HEK293 (cell line): ENCODE data around the gene PTPRCAP.
A peak's percentile ranks its signal among the peaks of the same experiment; 100 is the strongest.

Experiments used
- CTCF ChIA-PET: fragments of 350-600 bp; formaldehyde crosslinking; extraction: SDS; loops from one replicate; lab custom pipeline; 2021; ENCODE audit warnings: antibody characterized with exemption; lab: Yijun Ruan, JAX
- POLR2A ChIA-PET: fragments of 300-600 bp; formaldehyde crosslinking; extraction: SDS; loops from one replicate; lab custom pipeline; 2020; ENCODE audit warnings: antibody characterized with exemption, inconsistent platforms; lab: Yijun Ruan, JAX
- H3K27ac ChIP-seq: fragments of 200-500 bp; sonication (Bioruptor generic); 2 replicates; pipeline ENCODE4 v1.5.1; 2014; ENCODE audit warnings: low read depth, low read length, control low read depth, inconsistent platforms; ENCODE audit errors: extremely low read depth
- H3K36me3 ChIP-seq, 2 experiments: fragments of 200-500 bp in 1 of 2; sonication (Bioruptor generic) in 1 of 2; 1 replicate in 1 of 2; 2 replicates in 1 of 2; pipeline ENCODE4 v1.5.1; 2014 to 2017; ENCODE audit warnings: inconsistent platforms in 2 of 2, low read length in 2 of 2; ENCODE audit not compliant: control insufficient read depth in 2 of 2, insufficient read depth in 1 of 2
- H3K4me1 ChIP-seq: fragments of 200-500 bp; sonication (Bioruptor generic); 2 replicates; pipeline ENCODE4 v1.5.1; 2014; ENCODE audit warnings: mild to moderate bottlenecking, low read length, inconsistent platforms; ENCODE audit not compliant: control insufficient read depth, insufficient read depth
- H3K4me3 ChIP-seq: 2 replicates; pipeline ENCODE4 v1.5.1; 2011; ENCODE audit warnings: low read depth, mild to moderate bottlenecking, control low read depth, low read length, moderate library complexity
- H3K9me3 ChIP-seq: fragments of 200-500 bp; sonication (Bioruptor generic); 2 replicates; pipeline ENCODE4 v1.5.1; 2014; ENCODE audit warnings: low read depth, low read length, inconsistent platforms; ENCODE audit not compliant: control insufficient read depth, insufficient read depth
- BCL11A ChIP-seq: fragments of 450-650 bp; formaldehyde crosslinking; IDR thresholded peaks from 2 replicates; pipeline ENCODE4 v1.5.1; 2016; ENCODE audit warnings: low read depth, missing biosample characterization, missing genetic modification characterization
- GLIS2 ChIP-seq: fragments of 450-650 bp; formaldehyde crosslinking; IDR thresholded peaks from 2 replicates; pipeline ENCODE4 v1.5.1; 2016; ENCODE audit warnings: missing biosample characterization, missing genetic modification characterization
- HIC1 ChIP-seq: fragments of 450-650 bp; formaldehyde crosslinking; IDR thresholded peaks from 2 replicates; pipeline ENCODE4 v1.5.1; 2016; ENCODE audit warnings: missing biosample characterization, missing genetic modification characterization
- KLF1 ChIP-seq: fragments of 450-650 bp; formaldehyde crosslinking; IDR thresholded peaks from 2 replicates; pipeline ENCODE4 v1.5.1; 2016; ENCODE audit warnings: missing biosample characterization, missing genetic modification characterization
- SCRT2 ChIP-seq: fragments of 450-650 bp; formaldehyde crosslinking; IDR thresholded peaks from 2 replicates; pipeline ENCODE4 v1.5.1; 2016; ENCODE audit warnings: missing biosample characterization, missing genetic modification characterization
- ZNF121 ChIP-seq: fragments of 450-650 bp; formaldehyde crosslinking; IDR thresholded peaks from 2 replicates; pipeline ENCODE4 v1.5.1; 2016; ENCODE audit warnings: missing biosample characterization, missing genetic modification characterization
- ZNF184 ChIP-seq: fragments of 450-650 bp; IDR thresholded peaks from 2 replicates; pipeline ENCODE4 v1.5.1; 2018; ENCODE audit warnings: missing biosample characterization, mild to moderate bottlenecking, missing genetic modification characterization
- ZNF19 ChIP-seq: fragments of 450-650 bp; formaldehyde crosslinking; IDR thresholded peaks from 2 replicates; pipeline ENCODE4; 2016; ENCODE audit warnings: missing biosample characterization, missing genetic modification characterization, low read depth
- ZNF24 ChIP-seq: fragments of 450-650 bp; formaldehyde crosslinking; IDR thresholded peaks from 2 replicates; pipeline ENCODE4 v1.5.1; 2016; ENCODE audit warnings: missing biosample characterization, missing genetic modification characterization
- ZNF324 ChIP-seq: fragments of 450-650 bp; formaldehyde crosslinking; IDR thresholded peaks from 2 replicates; pipeline ENCODE4 v1.5.1; 2016; ENCODE audit warnings: missing biosample characterization, missing genetic modification characterization
- ZNF426 ChIP-seq: fragments of 450-650 bp; formaldehyde crosslinking; IDR thresholded peaks from 2 replicates; pipeline ENCODE4 v1.5.1; 2017; ENCODE audit warnings: missing biosample characterization, missing genetic modification characterization, mild to moderate bottlenecking, inconsistent platforms, moderate library complexity
- ZNF555 ChIP-seq: fragments of 450-650 bp; formaldehyde crosslinking; conservative IDR thresholded peaks from 2 replicates; pipeline ENCODE4 v1.5.1; 2017; ENCODE audit warnings: missing biosample characterization, mild to moderate bottlenecking, missing genetic modification characterization, inconsistent platforms
- ZNF560 ChIP-seq: fragments of 450-650 bp; formaldehyde crosslinking; IDR thresholded peaks from 2 replicates; pipeline ENCODE4 v1.5.1; 2017; ENCODE audit warnings: missing biosample characterization, missing genetic modification characterization, borderline replicate concordance
- ZNF600 ChIP-seq: fragments of 450-650 bp; formaldehyde crosslinking; IDR thresholded peaks from 2 replicates; pipeline ENCODE4 v1.5.1; 2016; ENCODE audit warnings: missing biosample characterization, missing genetic modification characterization
- ZNF670 ChIP-seq: fragments of 450-650 bp; formaldehyde crosslinking; IDR thresholded peaks from 2 replicates; pipeline ENCODE4 v1.5.1; 2016; ENCODE audit warnings: missing biosample characterization, missing genetic modification characterization, low read depth
- ZNF830 ChIP-seq: fragments of 450-650 bp; IDR thresholded peaks from 2 replicates; pipeline ENCODE4 v1.5.0; 2018; ENCODE audit warnings: missing biosample characterization, missing genetic modification characterization, low read depth, mild to moderate bottlenecking, moderate library complexity
- ZSCAN18 ChIP-seq: fragments of 450-650 bp; formaldehyde crosslinking; IDR thresholded peaks from 2 replicates; pipeline ENCODE4 v1.5.1; 2016; ENCODE audit warnings: missing biosample characterization, missing genetic modification characterization
- ZXDB ChIP-seq: fragments of 450-650 bp; formaldehyde crosslinking; IDR thresholded peaks from 2 replicates; pipeline ENCODE4 v1.5.1; 2016; ENCODE audit warnings: missing biosample characterization, missing genetic modification characterization
- TF ChIP-seq, protein P1 (sequence below): IDR thresholded peaks from 2 replicates; pipeline ENCODE4 v1.6.1; 2011; ENCODE audit warnings: mild to moderate bottlenecking, low read depth, low read length, borderline replicate concordance
- TF ChIP-seq, protein P2 (sequence below): fragments of 450-650 bp; formaldehyde crosslinking; IDR thresholded peaks from 2 replicates; pipeline ENCODE4 v1.5.1; 2016; ENCODE audit warnings: missing biosample characterization, missing genetic modification characterization

PTPRCAP gene

DNA sequence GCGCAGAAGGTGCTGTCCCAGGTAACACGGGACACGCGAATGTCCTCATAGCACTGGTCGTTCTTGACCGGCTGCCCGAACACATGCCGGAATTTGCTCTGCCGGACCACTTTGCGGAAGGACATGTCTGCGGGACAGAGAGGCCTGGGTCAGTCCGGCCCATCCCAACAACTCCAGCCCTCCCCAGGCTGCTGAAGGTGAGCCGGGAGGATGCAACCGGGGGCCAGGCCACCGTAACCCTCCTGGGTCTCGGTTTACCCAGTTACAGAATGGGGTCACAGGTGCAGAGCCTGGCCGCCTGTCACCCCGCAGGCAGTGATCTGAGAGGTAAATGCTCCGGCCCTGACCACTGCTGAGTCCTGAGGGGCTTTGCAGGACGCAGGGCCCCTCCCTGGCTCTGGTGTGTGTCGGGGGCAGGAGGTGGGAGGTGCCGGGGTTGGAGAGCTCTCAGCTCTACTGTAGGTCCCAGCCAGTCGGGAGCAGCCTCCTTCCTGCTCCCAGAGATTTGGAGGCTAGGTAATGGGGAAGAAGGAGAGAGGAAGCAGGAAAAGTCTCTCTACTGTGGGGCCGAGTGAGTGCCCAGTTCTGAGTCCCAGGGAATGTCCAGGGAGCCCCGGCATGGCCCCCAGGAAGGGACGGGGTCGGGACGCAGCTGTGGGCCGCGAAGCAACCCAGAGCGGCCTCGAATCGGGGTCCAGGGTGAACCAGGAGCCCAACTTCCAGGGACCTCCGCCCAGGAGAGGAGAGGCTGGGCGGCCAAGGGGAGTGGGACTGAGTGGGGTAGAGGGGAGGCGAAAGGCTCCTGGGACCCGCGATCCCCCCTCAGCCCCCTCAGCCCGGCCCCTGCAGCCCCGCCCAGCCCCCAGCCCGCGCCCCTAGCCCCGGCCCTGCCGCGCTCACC, 5.3 kb upstream of the PTPRCAP start:
- Histone ChIP-seq H3K36me3 (peaks cover 0 to 43% of the 10 kb centered on the region in 2 experiments; a peak in 1 of 3 replicates), H3K4me3 (peak overlapping the region; percentile 69), H3K27ac (peak overlapping the region; percentile 38), H3K4me1 (no peaks in the 10 kb centered on the region), H3K9me3 (no peaks in the 10 kb centered on the region)
- ChIA-PET CTCF (interaction anchor here (1.0 kb wide), 1 partner anchor 14 kb away, joined by 3 read pairs; the partner anchor contains the start of gene RPS6KB2), POLR2A (interaction anchor here (0.5 to 2.0 kb wide), 8 partner anchors 10 to 218 kb away, joined by 3 to 10 read pairs (median 6); partner anchors contain the start of genes PPP1CA and RAD9A)
- TF ChIP-seq ZNF830 (tag by site-specific recombination) (no peak), KLF1 (tag by site-specific recombination) (no peak), BCL11A (tag by site-specific recombination) (no peak), ZNF19 (tag by site-specific recombination) (no peak), ZNF24 (tag by site-specific recombination) (no peak), ZSCAN18 (no peak), ZNF670 (tag by site-specific recombination) (no peak), ZNF184 (tag by site-specific recombination) (no peak), ZNF426 (tag by site-specific recombination) (no peak), ZNF555 (tag by site-specific recombination) (no peak), ZNF560 (tag by site-specific recombination) (no peak), ZNF600 (peak; percentile 64; the same call in 1 of the 2 replicates), ZNF121 (tag by site-specific recombination) (no peak), GLIS2 (tag by site-specific recombination) (peak; percentile 41; the same call in 1 of the 2 replicates)
- TF ChIP-seq, protein P1, sequence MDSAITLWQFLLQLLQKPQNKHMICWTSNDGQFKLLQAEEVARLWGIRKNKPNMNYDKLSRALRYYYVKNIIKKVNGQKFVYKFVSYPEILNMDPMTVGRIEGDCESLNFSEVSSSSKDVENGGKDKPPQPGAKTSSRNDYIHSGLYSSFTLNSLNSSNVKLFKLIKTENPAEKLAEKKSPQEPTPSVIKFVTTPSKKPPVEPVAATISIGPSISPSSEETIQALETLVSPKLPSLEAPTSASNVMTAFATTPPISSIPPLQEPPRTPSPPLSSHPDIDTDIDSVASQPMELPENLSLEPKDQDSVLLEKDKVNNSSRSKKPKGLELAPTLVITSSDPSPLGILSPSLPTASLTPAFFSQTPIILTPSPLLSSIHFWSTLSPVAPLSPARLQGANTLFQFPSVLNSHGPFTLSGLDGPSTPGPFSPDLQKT: no peak

DNA sequence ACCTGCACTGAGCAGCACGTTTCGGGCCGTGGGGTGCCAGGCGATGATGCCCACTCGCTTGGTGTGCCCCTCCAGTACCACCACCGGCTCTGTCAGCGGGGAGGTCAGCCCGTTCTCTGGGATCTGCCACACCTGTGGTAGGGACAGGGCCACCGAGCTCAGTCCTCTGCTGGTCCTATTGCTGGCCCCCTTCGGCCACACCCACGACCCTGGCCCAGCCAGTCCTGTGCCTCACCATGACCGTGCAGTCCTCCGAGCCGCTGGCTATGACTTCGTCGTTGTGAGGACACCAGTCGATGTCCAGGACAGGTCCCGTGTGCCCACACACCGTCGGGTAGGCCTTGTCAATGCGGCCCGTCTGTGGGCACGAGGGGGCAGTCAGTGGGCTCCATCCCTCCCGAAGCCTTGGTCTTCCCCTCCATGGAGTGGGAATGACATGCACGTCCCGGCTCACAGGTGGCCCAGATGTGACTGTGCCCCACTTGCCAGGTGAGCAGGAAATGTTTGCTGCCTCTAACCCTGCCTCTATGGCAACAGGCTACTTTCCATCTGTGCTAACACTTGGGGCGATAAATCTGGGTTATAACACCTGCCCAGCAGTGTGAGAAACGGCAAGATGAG, 4.4 kb upstream of the PTPRCAP start:
- ChIA-PET CTCF (no interaction called here), POLR2A (interaction anchor here (0.9 to 1.5 kb wide), 2 partner anchors 40 to 50 kb away, joined by 3 to 7 read pairs; partner anchors contain the start of genes PPP1CA and RAD9A)
- peak; percentile 41; the same call in 1 of the 2 replicates for TF ChIP-seq SCRT2 (tag by site-specific recombination)
- TF ChIP-seq HIC1 (tag by site-specific recombination): 0 out of 2 replicates have a peak, but pooled peaks have one; percentile 20
- no peak for TF ChIP-seq ZXDB (tag by site-specific recombination)
- no peak for TF ChIP-seq ZNF324 (tag by site-specific recombination)
- TF ChIP-seq, protein P2, sequence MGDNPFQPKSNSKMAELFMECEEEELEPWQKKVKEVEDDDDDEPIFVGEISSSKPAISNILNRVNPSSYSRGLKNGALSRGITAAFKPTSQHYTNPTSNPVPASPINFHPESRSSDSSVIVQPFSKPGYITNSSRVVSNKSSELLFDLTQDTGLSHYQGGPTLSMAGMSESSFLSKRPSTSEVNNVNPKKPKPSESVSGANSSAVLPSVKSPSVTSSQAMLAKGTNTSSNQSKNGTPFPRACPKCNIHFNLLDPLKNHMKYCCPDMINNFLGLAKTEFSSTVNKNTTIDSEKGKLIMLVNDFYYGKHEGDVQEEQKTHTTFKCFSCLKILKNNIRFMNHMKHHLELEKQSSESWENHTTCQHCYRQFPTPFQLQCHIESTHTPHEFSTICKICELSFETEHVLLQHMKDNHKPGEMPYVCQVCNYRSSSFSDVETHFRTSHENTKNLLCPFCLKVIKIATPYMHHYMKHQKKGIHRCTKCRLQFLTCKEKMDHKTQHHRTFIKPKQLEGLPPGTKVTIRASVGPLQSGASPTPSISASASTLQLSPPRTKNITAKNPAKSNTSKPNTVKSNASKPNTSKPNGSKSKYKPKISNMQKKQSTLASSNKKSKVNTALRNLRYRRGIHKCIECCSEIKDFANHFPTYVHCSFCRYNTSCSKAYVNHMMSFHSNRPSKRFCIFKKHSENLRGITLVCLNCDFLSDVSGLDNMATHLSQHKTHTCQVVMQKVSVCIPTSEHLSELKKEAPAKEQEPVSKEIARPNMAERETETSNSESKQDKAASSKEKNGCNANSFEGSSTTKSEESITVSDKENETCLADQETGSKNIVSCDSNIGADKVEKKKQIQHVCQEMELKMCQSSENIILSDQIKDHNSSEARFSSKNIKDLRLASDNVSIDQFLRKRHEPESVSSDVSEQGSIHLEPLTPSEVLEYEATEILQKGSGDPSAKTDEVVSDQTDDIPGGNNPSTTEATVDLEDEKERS (tag by site-specific recombination): no peak
- Histone ChIP-seq H3K9me3 (no peaks in the 10 kb centered on the region), H3K4me3 (no peak overlapping the region), H3K36me3 (peaks cover 0 to 49% of the 10 kb centered on the region in 2 experiments; a peak in 1 of 3 replicates), H3K27ac (no peak overlapping the region), H3K4me1 (no peaks in the 10 kb centered on the region)
